GM20431 (cell line): Measurements from ENCODE around the gene FILIP1.

Source experiments
- in situ Hi-C: fragments of 300-500 bp; cut with MseI, MboI; formaldehyde crosslinking; loops from one replicate; pipeline ENCODE4 v1.15.0; 2020; ENCODE audit warnings: low sequenced_read_pairs; ENCODE audit not compliant: unreplicated experiment

Gene FILIP1

DNA sequence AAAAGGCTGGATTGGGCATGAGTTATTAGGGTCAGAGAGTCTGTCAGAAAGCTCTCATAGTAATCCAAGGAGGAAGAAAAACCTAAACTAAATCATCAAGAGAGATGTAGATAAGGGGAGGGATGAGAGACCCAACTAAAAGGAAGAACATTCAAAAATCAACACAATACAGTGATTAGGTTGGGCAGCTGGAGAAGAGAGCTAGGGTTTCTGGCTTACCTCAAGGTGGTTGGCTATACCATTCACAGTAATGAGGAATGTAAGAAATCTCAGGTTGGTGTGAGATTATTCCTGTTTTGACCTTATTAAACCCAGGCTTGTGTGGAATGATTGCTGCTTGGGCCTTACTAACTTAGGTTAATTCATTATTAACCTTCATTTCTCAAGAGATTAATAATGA lies 243.8 kb downstream of the FILIP1 start:
- in situ Hi-C loops: no loop called here

DNA sequence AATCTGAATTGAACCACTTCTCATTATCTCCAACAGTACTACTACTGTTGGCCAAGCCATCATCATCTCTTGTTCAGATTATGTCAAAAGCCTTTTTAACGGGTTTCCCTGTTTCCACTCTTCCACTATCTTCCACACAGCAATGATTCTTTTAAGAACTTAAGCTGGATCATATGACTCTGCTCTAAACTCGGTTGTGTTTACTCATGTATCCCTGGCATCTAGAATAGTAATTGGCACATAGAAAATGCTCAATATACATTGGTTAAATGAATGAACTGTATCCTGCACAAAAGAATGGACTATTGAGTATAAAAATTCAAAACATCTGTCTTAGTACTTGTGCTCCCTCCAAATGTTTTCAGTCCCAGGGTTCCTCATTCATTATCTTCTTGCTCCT lies 247.2 kb downstream of the FILIP1 start:
- in situ Hi-C loops: no loop called here

GRCh38 chr6:75244063-75244584 lies 249.5 kb downstream of the FILIP1 start:
- in situ Hi-C loops: no loop called here

DNA sequence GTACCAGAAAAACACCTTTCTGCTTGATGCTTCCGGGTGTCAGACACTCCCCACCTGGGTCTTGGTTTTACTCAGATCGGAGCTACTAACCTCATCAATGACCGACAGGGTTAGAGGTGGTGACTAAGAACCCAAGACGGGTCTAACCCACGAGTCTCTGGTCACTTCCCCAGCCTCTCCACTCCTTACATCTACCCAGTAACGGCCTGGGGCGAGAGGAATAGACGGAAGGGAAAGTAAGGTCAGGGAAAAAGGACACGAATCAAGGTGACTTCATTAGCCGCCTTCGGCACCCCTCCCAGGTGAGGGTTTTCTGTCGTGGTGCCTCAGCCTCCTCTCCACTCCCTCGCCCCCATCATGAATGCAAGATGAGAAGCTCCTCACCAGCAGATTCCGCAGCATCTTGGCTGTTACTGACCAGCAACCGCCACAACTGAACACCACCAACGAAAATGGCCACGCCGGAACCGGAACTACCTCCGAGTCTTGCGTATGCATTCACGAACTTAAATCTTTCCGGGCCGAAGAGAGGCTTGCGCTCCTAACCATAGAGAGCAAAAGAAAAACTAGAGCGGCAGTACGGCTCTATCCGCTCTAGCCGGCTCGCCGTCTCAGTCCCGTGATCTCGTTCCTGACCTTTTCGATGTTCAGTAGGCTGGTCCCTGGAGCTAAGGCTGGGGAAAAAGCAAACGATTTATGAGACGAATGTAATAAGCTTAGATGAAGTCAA lies 250.1 kb downstream of the FILIP1 start, which contains the start of gene COX7A2:
TSS of gene COX7A2 (minus strand) at position 469 of the 730 bp plus-strand sequence. CDS start at position 402, 67 bp downstream.
- in situ Hi-C loops: no loop called here
